GM18870 (cell line): ENCODE results near the gene TBC1D10A.

Source experiments
- ATAC-seq: cut with Tn5 transposase; IDR thresholded peaks from one replicate; pipeline ENCODE4 v1.9.1; 2021; ENCODE audit warnings: moderate library complexity; ENCODE audit not compliant: unreplicated experiment

TBC1D10A gene

DNA sequence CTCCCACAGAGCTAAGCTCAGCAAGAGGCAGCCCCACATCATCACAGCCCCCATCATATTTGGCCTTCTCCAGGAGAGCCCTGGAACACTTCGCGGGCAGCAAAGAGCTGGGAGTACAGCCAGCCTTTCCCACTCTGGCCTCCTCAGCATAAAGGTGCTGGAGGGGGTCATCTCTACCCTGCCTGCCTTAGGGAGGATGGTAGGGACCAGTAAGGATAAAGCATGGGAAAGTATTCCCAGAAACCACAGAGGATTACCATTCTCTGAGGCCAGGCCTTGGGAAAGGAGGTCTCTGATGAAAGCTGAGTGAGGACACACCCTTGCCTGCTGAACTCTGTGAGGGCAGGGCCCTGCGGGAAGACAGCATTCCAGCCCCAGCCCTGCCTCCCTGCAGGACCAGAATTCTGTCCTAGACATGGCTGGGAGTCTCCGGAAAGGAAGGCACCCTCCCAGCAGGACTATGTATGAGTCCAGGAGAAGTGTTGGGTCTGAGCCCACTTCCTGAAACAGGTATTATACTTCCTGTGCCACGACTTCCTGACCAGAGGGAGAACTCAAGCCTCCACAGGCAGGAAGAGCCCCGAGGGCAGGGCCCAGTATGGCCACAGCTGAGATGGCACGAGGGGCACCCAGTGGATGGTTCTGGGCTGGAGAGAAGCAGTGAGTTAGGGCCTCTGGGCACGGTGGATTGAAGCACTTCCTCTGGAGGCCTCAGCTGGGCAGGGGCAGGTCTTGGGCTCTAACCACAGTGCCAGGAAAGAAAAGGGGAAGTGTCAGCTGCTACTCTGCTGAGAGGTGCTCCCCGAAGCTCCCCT is 24.5 kb downstream of the TBC1D10A start:
- ATAC-seq, result no peak

DNA sequence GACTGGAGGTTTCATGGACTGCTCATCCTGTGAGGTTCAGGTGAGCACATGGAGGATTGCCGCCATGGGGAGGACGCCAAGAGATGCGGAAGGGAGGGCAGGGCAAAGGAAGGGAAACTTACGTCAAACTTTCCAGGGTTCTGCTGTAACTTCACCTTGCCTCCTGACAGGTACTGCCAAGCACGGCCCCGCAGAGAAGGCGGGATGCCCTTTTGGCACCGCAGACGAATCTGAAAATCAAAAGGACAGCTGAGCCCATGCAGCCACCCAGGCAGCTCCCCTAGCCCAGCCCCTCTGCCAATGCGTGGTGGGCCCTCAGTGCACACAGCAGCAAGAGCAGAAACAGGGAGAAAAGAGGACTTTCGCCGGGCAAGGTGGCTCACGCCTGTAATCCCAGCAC is 27.4 kb downstream of the TBC1D10A start:
- ATAC-seq, result no peak

DNA sequence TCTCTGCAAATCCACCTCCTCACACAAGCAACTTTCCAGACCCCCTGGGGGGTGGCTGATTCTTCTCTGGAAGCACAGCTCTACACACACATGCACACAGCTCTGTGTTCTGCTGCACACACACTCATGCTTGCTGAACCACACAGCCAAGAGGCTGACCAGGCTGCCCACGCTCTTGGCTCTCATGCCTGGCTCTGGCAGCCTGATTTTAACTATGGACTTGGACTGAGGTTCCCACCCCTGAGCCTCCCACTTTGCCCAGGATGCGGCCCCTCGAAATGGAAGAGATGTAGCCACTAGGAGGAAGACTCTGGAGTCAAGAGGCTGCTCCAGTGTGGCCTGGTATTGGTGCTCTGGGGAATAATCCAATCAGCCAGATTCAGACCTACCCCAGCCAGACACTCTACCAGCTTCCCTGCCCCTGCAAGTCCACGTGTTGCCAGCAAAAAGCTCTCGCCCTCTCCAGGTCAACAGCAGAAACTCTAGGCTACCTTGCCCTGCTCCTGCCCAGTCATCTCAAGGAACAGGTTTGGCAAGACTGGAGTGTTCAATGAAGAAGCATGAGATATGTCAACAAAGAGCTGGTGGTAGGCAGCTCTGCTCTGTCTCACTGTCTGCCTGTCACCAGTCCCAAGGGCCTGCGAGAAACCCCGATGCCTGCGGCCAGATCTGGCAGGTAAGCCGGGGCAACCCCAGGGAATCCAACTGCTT is 28.6 kb downstream of the TBC1D10A start:
- no peak for ATAC-seq

DNA sequence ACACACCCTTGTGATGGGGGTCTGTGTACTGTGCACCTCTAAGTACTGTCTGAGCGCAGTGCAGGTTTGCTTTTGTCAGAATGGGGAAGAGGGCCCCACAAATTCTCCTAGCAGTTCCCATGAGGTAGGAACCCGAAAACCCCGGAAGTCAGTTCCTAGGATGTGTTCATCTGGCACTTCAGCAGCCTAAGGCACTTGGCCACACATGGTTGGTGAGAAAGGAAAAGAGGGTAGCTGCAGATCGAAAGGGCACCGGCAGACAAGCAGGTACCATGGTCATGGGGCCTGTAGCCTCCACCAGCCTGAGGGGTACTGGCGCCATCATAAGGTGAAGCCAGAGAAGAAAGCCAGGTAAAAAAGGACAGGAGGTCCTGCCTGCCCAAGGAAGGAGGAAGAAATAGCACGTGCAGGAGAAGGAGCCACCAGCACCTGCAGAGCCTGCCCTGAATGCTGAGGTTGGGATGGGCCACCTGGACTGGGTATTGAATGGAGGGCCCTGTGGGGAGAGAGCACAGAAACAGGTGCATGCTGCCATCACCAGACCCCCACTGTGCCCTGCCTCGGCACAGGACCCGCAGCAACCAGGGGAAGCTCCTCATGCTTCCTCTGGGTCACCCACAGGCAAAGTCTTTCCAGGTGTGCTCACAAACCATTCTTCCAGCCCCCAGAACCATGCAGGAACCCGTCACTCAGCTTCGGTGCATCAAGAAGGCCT is 29.3 kb downstream of the TBC1D10A start:
- ATAC-seq, result no peak

- no peak for ATAC-seq
These were observed 29.9 kb downstream of the TBC1D10A start for GRCh38 chr22:30296833-30297232.

DNA sequence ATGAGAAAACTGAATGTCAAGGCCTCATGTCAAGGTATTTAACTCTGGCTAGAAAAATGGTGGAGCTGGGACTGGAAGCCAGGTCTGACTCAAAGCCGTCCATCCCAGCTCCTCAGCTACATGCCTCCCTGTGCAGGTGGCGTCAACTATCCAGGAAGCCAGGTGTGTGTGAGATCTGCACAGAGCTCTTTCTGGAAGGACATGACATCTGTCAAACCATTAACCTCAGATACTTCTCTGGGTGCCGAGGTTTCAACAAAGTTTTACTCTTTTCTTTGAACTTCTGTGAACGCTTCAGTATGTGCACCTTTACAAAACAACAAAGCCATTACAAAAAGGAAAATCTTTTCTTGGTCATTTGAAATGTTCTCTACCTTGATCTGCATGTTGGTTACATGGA is 30.4 kb downstream of the TBC1D10A start:
- no peak for ATAC-seq

DNA sequence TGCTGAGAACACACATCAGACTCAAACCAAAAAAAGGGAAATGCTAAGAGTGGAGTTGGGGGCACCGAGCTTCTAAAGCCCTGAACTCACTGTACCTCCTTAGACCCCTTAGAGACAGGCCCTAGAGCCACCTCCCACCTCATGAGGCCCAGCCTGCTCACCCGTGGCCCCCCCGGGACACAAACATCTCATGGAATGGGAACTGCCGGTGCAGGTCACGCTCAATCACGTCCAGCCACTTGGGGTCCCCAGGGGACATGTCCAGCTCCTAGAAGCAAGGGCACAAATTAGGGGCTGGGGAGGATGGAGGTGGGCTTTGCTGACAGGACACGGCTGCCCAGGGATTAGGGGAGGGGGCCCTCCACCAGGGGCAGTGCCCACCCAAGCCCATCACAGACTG is 31.2 kb downstream of the TBC1D10A start:
- no peak for ATAC-seq

- no peak for ATAC-seq
These were observed 31.9 kb downstream of the TBC1D10A start for GRCh38 chr22:30294830-30295229.

DNA sequence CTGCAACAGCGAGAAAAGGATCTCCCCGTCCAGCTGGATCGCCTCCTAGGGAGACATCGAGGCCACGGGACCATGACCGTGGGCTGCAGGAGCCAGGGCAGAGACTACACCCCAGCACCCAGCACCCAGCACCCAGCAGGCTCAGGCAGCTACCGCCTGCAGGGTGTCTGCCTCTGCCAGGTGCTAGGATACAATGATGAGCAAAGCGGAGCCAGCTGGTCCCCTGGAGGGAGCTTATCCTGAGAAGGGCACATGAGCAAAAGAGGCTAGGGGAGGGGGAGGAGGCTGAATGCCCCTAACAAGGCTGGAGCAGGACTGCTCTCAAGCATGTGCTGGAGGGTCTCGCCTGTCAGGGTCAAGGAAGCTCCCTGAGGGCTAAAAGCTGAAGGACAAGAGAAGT is 32.7 kb downstream of the TBC1D10A start:
- ATAC-seq, result no peak

- no peak for ATAC-seq
These were observed 33.7 kb downstream of the TBC1D10A start for GRCh38 chr22:30293026-30293425.

DNA sequence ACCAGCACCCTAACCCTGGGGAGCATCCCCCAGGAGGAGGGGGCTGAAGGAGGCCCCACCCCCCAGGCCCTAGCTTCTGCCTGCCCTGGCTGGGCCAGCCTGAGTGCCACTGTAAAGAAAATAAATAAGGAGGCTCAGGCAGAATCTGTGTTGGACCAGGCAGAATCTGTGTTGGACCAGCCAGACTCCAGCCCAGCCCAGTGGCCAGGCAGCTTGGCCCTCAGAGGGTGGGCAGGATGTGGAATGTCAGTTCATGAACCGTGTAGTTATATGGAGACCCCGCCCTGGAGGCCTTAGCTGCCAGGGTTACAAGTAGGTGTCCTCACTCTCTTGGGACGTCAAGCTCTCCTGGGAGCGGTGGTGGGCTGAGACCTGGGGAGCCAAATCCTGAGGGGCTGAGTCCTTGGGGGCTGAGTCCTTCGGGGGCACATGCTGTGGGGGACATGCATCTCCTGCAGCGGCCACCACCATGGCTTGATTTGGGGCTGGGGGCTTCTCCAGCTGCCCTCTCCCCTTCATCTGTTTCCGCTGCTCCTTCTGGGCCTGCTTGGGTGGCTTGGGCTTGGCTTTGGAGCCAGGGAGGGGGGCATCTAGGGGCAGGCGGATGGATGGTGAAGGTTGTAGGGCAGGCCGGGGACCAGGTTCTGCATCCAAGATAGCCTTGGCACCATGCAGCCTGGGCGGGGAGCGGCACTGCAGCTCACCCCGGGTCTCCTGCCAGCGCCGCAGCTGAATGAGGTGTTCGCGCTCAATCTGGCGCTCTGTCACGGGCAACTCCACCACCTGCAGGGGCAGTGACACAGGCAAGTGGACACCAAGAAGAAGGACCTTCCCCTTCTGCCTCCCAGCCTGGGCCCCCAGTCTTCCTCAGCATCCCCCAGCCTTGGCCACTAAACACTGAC is 34.4 kb downstream of the TBC1D10A start:
- ATAC-seq, result no peak

GRCh38 chr22:30291058-30291892 is 35.5 kb downstream of the TBC1D10A start:
- no peak for ATAC-seq

GRCh38 chr22:30290342-30291057 is 36.2 kb downstream of the TBC1D10A start:
- no peak for ATAC-seq

DNA sequence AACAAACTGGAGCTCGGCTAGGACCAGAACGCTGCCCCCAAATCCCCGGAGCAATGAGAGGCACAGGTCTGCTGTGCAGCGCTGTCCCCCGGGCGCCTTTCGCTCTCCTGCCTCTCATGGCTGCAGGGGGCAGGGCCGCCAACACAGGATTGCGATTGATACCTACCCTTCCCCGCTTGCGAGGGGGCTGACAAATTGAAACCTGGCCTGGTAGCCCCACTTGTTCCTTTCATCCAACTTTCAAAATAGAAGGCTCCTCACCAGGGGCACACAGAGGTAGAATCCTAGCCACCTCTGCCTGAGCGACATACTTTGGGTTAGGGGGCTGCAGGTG is 36.8 kb downstream of the TBC1D10A start:
- no peak for ATAC-seq

DNA sequence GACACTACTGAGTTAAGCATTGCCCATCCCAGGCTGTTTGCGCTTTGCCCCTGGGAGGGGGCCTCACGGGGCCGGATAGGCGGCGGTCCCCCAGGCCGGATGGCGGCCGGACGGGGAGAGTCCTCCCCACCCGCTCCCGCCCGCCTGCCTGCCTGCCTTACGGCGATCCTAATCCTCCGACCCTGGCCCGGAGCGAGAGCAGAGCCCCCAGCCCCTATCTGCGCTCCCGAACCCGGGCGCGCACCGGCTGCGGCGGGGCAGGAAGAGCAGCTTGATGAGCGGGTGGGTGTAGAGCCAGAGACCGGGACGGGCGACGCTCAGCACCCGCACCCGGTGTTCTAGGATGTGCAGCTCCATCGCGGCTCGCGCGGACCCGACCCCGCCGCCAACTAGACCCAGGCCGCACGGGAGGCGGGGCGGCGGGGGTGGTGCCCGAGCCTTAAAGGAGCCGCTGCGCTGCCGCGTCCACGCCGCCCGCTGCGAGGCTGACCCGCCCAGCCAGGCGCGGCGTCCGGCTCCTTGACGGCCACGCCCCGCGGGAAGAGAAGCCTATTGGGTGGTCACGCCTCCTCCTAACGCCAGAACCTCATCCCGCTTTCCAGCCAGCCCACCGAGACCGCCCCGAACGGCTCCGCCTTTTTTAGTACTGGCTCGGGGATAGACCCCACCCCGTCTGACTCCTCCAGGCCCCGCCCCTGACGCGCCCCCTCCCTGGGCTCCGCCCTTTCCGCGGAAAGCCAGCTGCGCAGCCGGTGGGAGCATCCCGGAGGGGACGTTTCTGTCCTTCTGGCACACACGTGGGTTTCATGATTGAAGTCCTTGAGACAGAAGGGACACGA is 37.4 kb downstream of the TBC1D10A start, which contains the start of gene CASTOR1:
TSS of gene CASTOR1 (minus strand) at position 365 of the 839 bp plus-strand sequence. CDS start at position 357, 8 bp downstream.
- peak; percentile 48 for ATAC-seq

DNA sequence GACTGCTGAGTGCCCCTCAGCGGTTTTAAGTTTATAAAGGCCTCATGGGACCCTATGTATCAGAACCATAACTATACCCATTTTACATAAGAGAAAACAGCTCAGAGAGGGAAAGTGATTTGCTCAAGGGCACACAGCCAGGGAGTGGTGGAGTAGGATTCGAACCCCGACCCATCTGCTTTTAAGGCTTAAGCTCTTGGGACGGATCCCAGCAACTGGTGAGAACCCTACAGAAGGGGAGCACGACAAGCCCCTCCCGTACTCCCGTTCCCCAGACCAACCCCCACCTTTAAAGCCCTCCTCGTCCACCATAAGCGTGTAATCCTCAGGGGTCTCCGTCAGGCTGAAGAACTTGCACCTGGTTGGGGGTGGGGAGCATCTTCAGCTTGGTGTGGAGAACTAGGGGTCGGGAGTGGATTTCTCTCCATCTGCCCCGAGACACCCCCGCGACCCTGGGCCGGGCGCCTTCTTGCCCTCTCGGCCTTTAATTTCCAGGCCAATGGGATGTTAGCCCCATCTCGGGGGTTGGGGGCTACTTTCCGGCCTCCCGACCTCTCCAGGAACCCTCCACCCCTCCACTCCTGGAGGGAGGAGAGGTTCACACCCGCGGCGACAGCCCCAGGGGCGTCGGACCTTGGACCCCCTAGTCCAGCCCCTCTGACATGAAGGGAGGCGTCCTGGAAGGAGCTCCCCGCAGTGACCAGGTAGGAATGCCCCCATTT is 38.2 kb downstream of the TBC1D10A start:
- no peak for ATAC-seq

GRCh38 chr22:30287648-30288418 is 38.9 kb downstream of the TBC1D10A start:
- no peak for ATAC-seq
